A549 treated with DMSO at 1 μM for 4 hours (cell line): ENCODE data around the gene KRTCAP3. TPM values are rescaled to one million over a fixed set of nuclear protein-coding genes. Genes with fewer than 3 reads are reported as not detected.

ENCODE experiments used
- total RNA-seq: library from RNA; stranded (reverse); fragments of 200-300 nt; extraction: Qiagen RNA extraction; gene quantifications from 5 replicates; pipeline ENCODE4 v1.2.3, GENCODE V29; 2022; ENCODE audit warnings: low read depth

KRTCAP3 gene
- 0.43 to 1.4 TPM (median 0.75 TPM) in 5 replicates for total RNA-seq

GRCh38 chr2:27441958-27442919 lies at the start of gene KRTCAP3:
KRTCAP3 (plus strand) TSS chr2:27442381; CDS start chr2:27442413, 32 bp downstream.

DNA sequence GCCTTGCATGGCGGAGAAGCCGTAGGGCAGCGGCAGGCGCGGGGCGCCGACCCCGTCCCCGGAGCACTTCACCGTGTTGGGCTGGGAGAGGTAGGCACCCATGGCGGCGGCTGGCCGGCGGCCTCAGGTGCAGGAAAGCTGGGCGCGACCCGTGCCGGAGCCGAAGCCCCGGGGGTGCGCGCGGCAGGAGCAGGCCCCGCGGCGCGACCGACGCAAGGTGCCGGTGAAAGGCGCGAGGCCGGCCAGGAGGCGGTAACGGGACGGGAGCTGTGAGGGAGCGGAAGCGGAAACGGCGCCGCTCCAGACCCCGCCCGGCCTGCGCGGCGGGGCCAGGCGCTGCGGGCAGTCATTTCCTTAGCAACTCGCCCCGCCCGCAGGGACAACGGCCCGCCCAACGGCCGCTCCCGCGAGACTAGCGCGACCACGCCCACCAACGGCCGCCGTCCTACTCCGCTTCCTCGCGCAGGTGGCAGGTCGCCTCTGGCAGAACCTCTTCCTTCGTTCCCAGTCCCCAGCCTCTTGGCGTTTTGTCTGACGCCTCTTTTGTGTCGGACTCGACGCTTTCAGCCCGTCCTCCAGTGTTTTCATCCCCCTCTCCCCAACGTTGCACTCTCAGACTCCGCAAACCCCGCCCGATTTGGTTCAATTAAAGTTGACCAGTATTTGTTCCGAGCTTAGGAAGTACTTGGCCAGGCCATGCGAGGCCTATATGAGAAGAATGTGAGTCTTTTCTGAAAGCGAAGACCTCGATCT lies 32.7 kb upstream of the KRTCAP3 start, which contains the start of gene PPM1G:
TSS of gene PPM1G (minus strand) at position 271 of the 753 bp plus-strand sequence. CDS start at position 102, 169 bp downstream.

GRCh38 chr2:27428213-27428977 lies 13.8 kb upstream of the KRTCAP3 start, which contains the start of gene NRBP1:
NRBP1 (plus strand) TSS chr2:27428631; CDS start chr2:27433274, 4,643 bp downstream.

DNA sequence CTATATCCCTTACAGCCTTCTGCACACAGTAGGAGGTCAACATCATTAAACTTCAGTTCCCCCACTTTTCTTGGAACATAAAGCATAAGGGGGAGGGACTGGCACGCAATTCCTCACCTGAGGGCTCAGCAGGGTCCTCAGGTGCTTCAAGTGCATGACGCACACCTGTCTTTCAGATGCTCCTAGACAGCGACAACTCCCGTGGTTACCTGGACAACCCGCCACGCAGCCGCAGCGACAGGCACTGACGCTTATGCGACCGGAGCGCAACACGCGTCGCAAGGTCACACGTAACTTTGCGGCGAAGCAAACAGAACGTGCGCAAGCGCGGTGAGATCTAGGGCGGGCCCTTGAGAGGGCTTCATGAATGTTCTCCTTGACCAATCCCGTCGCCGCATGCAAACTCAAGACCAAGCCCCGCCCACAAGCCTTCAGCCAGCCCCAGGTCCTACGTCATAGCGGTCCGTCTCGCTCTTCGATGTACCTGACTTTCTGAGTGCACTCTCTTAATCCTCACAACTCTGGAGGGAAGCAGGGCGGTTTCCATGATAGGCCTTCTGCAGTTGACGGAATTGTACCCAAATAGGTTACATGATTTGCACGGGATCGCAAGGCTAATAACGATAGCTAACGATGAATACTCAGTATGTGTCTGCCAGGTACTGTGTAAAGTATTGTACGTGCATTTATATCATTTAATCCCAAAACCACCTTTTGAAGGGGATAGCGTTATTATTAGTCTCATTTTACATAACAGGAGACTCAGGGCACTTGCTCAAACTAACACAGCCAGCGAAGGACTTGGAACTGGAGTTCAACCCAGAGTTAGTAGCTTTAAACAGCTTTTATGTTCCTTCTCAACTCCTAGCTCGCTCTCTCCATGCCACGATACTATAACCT lies 47.6 kb downstream of the KRTCAP3 start, which contains the start of gene IFT172:
TSS of gene IFT172 (minus strand) at position 246 of the 900 bp plus-strand sequence. CDS start at position 156, 90 bp downstream.

Other genes starting within 250 kb of the KRTCAP3 start
- 209 to 221 TPM (median 218 TPM) in 5 replicates for gene ATRAID, start 230.3 kb upstream of the KRTCAP3 start, total RNA-seq
- 69.7 to 82.2 TPM (median 72.3 TPM) in 5 replicates for gene SLC5A6, start 230.1 kb upstream of the KRTCAP3 start, total RNA-seq
- gene CAD, start 225.0 kb upstream of the KRTCAP3 start, total RNA-seq, result 55.3 to 75.8 TPM (median 62.5 TPM) in 5 replicates
- 3.2 to 4.9 TPM (median 3.7 TPM) in 5 replicates for gene SLC30A3, start 179.3 kb upstream of the KRTCAP3 start, total RNA-seq
- not detected in 5 replicates for gene DNAJC5G, start 166.9 kb upstream of the KRTCAP3 start, total RNA-seq
- gene TRIM54, start 160.0 kb upstream of the KRTCAP3 start, total RNA-seq, result 0.33 to 0.73 TPM (median 0.46 TPM) in 5 replicates
- gene UCN, start 133.9 kb upstream of the KRTCAP3 start, total RNA-seq, result 0.55 to 2.6 TPM (median 1.8 TPM) in 5 replicates
- 81.3 to 103 TPM (median 91.7 TPM) in 5 replicates for gene MPV17, start 119.3 kb upstream of the KRTCAP3 start, total RNA-seq
- 62.4 to 67.5 TPM (median 64.5 TPM) in 5 replicates for gene GTF3C2, start 85.6 kb upstream of the KRTCAP3 start, total RNA-seq
- 47.8 to 65.5 TPM (median 62.2 TPM) in 5 replicates for gene EIF2B4, start 72.0 kb upstream of the KRTCAP3 start, total RNA-seq
- 140 to 146 TPM (median 141 TPM) in 5 replicates for gene SNX17, start 71.8 kb upstream of the KRTCAP3 start, total RNA-seq
- 11.6 to 14.4 TPM (median 13.7 TPM) in 5 replicates for gene ZNF513, start 61.6 kb upstream of the KRTCAP3 start, total RNA-seq
- gene PPM1G, start 32.8 kb upstream of the KRTCAP3 start, total RNA-seq, result 162 to 187 TPM (median 174 TPM) in 5 replicates
- 125 to 146 TPM (median 134 TPM) in 5 replicates for gene NRBP1, start 13.8 kb upstream of the KRTCAP3 start, total RNA-seq
- 7.4 to 13.1 TPM (median 9.8 TPM) in 5 replicates for gene IFT172, start 47.4 kb downstream of the KRTCAP3 start, total RNA-seq
- gene FNDC4, start 52.8 kb downstream of the KRTCAP3 start, total RNA-seq, result 3.3 to 5.0 TPM (median 4.2 TPM) in 5 replicates
- 0.13 to 0.62 TPM (median 0.27 TPM) in 5 replicates for gene GCKR, start 54.5 kb downstream of the KRTCAP3 start, total RNA-seq
- gene ZNF512, start 140.7 kb downstream of the KRTCAP3 start, total RNA-seq, result 13.6 to 19.8 TPM (median 18.9 TPM) in 5 replicates
- 2.8 to 4.1 TPM (median 3.6 TPM) in 5 replicates for gene CCDC121, start 186.6 kb downstream of the KRTCAP3 start, total RNA-seq
- 57.5 to 64.5 TPM (median 60.4 TPM) in 5 replicates for gene GPN1, start 186.7 kb downstream of the KRTCAP3 start, total RNA-seq
- gene SUPT7L, start 221.2 kb downstream of the KRTCAP3 start, total RNA-seq, result 27.0 to 35.1 TPM (median 34.5 TPM) in 5 replicates
- gene SLC4A1AP, start 221.5 kb downstream of the KRTCAP3 start, total RNA-seq, result 30.4 to 36.0 TPM (median 32.3 TPM) in 5 replicates